ENCODE data around the gene ACTR3C.
"Not testable (repeated sequence)": the region's sequence is repeated elsewhere in the genome, so short reads cannot be mapped to it uniquely, and the experiment has no call there.

Gene ACTR3C

DNA sequence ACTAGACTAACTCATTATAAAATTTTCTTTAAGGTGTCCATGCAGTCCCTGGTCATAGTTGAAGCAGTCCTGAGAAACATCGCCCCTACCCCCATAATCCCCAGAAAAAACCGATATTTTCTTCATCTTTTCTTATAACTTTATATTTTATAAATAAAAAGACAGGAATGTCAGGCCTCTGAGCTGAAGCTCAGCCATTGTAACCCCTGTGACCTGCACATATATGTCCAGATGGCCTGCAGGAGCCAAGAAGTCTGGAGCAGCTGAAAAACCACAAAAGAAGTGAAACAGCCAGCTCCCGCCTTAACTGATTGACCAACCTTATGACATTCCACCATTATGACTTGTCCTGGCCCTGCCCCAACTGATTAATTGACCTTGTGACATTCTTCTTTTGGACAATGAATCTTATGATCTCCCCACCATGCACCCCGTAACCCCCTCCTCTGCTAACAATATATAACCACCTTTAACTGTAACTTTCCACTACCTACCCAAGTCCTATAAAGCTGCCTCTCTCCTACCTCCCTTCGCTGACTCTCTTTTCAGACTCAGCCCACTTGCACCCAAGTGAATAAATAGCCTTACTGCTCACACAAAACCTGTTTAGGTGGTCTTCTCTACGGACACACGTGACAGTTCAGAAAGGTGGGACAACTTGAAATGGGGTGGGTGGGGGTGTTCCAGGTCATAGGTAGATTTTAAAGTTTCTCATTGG, 10.5 kb downstream of the ACTR3C start:
- not testable (repeated sequence) for DNase-seq

DNA sequence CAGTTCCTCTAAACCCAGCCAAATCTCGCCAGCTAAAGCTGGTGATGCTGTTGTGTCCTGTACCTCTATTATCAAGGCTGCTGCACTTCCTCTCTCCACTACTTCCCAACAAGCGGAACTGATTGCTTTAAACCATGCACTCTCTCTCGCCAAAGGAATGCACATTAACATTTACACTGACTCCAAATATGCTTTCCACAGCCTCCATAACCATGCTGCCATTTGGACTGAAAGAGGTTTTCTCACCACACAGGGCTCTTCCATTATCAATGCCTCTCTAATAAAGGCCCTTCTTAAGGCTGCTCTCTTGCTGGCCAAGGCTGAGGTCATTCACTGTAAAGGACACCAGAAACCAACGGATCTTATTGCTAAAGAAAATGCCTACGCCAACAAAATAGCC, 11.6 kb downstream of the ACTR3C start:
- no peak for DNase-seq

DNA sequence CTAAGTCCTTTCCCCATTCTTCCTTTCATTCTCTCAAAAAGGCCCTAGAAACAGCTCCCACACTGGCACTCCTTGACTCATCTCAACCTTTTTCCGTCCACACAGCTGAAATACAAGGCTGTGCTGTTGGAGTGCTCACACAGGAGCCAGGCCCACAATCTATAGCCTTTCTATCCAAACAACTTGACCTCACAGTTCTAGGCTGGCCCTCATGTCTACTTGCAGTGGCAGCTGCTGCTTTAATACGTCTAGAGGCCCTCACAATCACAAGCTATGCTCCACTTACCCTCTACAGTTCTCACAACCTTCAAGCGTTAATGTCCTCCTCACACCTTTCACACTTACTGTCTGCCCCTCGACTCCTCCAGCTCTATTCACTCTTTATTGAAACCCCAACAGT, 12.2 kb downstream of the ACTR3C start:
- DNase-seq: no peak

DNA sequence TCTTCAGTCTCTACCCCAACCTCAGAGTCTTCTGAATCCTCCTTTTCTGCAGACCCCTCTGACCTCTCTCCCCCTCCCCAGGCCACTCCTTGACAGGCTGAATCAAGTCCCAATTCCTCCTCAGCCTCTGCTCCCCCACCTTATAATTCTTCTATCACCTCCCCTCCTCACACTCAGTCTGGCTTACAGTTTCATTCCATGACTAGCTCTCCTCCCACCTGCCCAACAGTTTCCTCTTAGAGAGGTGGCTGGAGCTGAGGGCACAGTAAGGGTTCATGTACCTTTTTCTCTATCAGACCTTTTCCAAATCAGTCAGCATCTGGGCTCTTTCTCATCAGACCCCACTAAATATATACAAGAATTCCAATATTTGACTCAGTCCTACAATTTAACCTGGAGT, 14.8 kb downstream of the ACTR3C start:
- no peak for DNase-seq

DNA sequence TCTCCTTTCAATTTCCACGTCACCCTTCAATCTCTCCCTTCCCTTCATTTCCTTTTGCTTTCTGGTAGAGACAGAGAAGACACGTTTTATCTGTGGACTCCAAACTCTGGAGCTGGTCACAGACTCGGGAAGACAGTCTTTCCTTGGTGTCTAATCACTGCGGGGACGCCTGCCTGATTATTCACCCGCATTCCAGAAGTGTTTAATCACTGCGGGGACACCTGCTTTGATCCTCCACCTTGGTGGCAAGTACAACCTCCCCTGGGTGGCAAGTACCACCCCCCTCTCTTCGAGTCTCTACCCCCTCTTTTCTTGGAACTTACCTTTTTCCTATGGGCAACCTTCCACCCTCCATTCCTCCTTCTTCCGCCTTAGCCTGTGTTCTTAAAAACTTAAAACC, 15.4 kb downstream of the ACTR3C start:
- DNase-seq: no peak

DNA sequence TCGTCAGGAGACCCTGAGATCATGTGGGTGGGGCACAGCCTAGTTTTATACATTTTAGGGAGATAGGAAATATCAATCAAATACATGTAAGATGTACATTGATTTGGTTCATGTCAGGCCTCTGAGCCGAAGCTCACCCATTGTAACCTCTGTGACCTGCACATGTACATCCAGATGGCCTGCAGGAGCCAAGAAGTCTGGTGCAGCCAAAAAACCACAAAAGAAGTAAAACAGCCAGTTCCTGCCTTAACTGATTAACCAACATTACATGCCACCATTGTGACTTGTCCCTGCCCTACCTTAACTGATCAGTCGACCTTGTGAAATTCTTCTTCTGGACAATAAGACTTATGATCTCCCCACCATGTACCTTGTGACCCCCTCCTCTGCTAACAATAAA, 16.2 kb downstream of the ACTR3C start:
- DNase-seq: no peak

DNA sequence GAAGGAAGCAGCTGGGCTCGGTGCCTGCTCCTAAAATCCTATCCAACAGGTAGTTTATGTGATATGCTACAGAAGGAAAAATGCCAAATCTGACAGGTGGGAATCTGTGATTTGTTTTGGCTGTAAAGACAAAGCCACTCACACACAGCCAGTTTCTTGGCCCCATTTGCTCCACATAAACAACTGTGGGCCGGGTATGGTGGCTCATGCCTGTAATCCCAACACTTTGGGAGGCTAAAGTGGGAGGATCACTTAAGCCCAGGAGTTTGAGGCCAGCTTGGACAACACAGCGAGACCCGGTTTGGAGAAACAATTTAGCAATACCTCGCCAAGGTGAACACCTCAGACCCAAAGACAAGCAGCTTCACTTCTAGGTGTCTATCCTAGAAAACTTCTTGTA, 17.0 kb downstream of the ACTR3C start:
- not testable (repeated sequence) for DNase-seq

DNA sequence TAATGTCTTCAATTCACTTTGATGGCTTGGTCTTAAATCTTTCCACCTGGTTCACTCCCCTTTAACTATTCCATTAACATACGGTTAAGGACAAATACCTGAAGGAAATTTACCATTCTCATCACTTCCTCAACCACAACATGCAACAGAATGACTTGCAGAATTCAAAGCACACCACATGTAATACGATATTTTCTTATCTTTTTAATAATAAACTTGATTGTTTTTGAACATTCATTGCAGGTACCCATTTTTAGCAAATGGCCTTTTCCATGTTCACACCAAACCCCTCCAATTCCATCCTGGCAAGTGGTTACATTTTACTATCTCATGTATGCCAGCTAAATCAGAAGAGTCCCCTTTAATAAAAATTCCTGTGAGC, 17.5 kb downstream of the ACTR3C start:
- not testable (repeated sequence) for DNase-seq

DNA sequence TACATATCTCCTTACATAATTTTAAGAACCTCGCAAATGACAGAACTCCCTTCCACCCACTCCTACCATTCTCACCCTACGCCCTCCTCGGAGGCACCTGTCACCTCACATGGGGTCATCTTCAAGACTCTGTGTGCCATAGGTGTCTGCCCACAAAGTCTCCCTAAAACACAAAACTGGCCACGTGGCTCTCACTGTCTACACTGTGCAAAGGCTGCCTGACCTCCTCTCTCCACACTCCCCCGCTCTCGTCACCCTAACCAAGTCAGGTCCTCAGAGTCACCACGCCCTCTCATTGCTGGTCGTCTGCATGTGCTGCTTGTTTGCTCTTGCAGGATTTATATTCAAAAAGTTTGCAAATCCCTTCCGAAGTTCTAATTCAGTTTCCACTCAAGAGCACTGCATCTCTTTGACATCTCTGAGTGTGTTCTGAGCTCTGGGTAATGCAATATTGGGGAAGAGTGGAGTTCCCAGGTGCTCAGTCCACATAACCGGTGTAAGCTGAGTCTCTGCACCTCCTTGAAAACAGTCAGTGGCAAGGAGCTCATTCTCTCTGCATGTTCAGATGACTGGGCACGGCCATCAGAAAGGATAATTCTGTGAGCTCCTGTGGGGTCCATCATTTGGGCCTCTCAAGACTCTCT, 18.0 kb downstream of the ACTR3C start:
- DNase-seq: not testable (repeated sequence)

DNA sequence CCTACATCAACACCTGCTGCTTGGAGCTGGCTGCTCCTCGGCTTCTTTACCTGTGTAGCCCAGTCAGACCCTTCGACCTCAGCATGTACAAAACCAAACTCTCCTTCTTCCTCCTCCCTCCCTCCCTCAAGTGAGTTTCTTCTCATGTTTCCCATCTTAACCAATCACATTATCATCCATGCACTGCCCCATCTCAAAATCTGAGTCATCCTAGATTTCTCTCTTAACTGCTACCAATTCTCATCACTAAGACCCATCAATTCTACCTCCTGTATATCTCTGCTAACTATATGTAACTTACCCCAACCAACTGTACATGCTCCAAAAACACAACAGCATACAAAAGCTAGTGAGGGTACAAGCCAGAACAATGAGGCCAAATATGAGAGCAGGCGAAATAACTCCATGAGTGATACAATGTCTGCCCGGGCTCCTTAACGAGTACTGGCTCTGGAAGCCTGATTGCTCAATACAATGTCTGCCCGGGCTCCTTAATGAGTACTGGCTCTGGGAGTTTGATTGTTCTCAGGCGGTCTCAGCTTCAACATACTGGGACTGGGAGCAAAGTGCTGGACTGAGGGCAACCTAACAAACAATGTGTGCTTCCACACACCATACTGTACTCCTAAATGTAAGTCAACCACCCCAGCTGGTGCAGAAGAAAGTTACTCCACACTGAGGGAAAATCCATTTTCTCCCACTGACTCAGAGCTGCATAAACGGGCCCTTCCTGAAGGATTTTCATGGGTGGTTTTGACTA, 18.7 kb downstream of the ACTR3C start:
- DNase-seq: not testable (repeated sequence)

DNA sequence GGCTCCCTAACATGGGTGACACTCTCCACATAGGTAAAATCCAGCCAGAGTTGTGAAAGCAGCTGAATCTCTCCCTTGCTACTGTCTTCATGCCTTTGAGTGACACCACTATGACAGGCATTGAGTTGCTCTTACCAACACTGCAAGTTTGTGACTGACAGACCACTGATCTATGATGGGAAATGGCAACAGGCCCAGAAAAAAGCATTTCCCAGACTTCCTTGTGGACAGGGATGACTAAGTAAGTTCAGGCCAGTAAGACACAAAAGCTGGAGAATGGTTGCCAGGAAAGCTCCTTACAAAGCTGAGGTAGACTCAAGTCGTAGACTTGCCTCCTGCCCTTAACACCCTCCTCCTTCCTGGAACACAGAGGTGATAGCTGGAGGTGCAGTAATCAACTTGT, 20.4 kb downstream of the ACTR3C start:
- not testable (repeated sequence) for DNase-seq

DNA sequence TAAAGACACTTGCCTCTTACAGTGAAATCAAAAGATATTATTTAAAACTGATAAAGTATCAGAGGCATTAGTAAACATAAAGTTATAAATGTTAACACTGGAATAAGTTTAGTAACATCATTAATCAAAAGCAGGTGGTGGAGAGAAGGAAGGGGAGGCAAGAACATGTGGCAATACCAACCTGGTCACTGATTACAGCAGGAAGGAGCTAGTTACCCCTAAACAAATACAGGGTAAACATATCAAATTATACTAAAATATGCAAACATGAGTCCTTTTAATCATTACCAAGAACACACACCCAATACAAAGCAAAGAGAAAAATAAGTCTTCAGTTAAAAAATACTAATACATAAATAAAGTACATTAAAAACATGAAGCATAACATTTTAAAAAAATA, 25.4 kb downstream of the ACTR3C start:
- not testable (repeated sequence) for DNase-seq

DNA sequence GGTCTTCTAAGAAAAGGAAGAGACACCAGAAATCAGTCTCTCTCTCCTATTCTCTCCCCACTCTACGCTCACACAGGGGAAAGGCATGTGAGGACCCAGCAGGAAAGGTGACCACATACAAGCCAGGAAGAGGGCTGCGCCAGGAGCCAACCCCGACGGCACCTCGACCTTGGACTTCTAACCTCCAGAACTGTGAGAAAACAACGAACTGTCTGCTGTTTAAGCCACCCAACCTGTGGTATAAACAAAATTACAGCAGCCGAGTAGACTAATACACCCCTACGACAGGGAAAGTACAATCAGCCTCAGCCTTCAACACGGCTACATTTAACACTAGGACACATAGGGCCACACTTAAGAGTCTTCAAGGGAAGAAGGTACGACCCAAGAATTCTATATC, 26.5 kb downstream of the ACTR3C start:
- not testable (repeated sequence) for DNase-seq

DNA sequence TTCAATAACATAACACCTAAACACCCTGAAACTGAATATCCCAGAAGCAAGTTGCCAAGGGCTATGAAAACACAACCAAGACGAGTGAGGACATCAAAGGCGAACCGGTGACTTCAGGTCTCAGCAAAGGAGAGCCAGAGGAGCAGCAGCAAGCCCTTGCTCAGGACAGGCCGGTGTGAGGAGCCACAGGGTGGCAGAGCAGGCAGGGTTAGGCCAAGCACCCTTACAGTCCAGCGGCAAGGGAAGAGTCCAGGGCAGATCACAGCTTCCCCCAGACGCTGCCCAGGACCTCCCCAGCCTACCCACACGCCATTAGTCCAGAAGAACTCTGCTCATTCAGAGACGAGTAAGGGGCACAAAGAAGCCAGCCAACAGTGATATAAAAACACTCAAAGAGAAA, 27.7 kb downstream of the ACTR3C start:
- not testable (repeated sequence) for DNase-seq

DNA sequence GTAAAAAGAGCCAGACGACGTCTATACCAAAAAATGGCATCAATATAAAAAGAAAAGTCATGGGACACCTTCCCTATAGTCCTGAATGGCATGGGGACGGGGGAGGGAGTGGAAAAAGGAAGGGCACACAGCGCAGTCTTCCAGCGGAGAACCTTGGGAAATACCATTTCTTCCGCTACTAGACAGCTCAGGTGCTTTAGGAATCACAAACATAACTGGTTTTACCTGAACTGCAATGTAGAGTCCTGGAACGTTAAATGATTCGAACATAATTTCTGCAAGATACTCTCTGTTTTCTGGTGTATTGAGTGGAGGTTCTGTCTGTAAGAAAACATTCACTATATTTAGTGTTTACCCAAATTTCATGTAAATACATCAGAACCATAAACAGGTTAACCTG, 28.3 kb downstream of the ACTR3C start:
- DNase-seq: not testable (repeated sequence)

DNA sequence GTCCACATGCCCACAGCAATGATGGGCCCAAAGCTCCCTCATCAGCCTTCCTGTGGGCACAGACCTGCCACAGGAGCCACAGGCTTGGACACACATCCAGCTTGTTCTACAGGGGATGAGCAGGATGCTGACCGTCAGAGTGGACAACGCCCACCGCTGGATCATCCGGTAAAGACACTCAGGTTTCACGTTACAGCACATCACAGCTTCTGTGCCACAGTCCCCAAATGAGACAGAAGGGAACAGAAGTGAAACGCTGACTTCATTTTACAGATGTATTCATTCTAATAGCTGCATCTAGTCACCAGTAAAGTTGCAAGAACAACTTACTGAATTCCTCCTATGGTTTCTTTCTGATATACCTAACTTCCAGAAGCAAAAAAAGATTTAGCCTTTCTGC, 33.0 kb downstream of the ACTR3C start:
- not testable (repeated sequence) for DNase-seq

DNA sequence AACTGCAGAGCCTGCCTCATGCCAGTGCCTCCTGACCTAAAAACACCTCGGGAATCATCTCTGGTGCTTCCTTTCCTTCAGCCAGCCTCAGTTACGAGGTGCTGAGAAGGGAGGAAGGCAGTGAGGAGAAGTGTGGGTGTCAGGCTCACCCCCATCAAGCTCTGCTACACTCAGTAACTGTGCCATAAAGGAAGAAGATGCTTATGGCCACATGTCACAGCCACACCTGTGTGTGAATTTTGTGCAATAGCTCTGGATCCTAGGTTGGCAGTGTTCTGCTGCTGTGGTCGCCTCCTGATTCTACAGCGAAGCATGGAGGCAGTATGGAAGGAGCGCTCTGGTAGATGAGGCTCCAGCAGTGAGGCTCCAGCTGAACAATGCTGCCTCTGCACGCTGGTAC, 34.5 kb downstream of the ACTR3C start:
- DNase-seq: not testable (repeated sequence)

DNA sequence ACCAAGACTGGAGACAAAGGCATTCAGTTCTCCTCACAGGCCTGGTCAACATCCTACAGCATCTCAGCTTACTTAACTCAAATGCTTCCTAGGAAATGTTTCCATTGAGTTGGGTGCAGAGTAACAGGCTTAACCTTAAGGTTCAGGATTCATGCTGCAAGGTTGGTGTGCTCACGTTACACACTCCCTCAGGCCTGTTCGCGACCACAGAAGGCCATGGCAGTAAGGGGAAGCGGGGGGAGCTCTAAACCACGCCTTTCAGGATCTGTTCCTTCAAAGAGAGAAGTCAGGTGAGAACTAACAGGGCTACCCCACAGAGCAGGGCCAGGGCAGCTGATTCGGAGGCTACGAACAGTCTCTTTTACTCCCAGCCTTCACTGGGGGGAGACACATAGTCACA, 35.5 kb downstream of the ACTR3C start:
- DNase-seq: not testable (repeated sequence)

DNA sequence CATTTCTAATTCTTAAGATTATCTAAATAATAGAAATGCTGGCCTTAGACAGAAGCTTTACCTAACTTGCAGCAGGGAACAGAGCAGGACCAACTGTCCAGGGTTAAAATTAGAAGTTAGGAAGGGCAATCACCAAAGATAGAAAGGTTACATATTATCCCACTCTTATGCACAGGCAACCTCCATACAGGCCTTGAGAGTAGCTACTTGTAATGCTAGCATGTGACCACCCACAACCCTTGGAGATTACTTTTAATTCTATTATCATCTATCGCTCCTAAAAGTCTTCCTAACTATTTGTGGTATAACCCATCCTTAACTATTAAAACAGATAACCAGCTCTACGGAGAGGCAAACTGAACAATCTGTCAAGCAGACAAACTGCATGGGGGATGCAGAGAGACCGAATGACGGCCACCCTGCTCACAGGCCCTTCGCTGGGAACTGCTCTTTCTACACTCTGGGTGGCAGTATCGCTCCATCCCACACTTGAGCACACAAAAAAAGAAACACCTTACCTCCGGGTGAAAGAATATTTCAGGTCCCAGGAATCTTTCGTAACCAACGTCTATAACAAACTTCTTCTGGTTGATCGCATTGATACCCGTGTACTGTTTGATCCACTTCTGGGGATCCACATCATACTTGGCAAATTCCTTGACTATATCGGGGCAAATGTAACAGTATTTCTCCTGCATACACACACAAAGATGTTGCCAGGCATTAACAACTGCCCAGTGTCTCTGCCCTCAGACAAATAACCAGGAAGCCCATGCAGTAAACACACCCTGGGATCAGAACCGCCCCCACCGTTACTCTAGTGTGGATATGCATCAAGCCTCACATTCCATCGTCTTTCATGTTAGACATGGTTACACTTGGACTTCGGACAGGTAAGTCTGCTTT, 37.2 kb downstream of the ACTR3C start:
- peak; percentile 35 for DNase-seq

DNA sequence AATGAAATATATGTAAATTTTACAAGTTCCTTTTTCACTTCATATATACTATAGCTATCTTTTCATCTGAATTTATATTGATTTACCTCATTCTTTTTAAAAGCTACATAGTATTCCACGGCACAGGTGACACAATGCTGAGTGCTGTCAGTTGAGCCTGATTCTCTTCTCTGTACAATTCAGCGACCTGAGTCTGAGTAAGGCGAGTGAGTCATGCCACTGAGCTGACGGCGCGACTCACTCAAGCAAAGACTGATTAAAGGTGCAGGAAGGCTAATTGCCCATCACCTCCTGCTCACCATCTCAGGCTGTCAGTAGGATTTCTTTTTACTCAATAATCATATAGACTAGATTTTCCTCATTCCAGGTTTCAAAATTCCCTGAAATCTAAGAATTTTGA, 39.7 kb downstream of the ACTR3C start:
- not testable (repeated sequence) for DNase-seq

DNA sequence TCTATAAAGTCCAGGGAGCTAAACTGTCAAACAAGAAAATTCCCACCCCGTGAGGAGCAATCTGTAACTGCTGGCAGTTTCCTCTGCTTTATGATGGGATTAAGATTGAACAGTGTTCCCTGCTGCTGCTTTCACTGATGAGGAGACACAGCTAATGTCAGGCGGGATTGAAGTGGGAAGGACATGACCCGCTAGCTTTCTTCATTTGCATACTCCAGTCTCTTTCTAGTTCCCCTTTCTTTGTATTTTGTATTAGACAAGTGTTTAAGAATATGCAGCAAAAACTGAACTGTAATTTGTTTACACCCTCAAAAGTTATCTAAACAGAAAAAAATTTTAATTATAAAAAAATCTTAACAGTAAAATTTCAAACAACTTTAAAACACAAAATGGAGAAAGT, 40.2 kb downstream of the ACTR3C start:
- not testable (repeated sequence) for DNase-seq

DNA sequence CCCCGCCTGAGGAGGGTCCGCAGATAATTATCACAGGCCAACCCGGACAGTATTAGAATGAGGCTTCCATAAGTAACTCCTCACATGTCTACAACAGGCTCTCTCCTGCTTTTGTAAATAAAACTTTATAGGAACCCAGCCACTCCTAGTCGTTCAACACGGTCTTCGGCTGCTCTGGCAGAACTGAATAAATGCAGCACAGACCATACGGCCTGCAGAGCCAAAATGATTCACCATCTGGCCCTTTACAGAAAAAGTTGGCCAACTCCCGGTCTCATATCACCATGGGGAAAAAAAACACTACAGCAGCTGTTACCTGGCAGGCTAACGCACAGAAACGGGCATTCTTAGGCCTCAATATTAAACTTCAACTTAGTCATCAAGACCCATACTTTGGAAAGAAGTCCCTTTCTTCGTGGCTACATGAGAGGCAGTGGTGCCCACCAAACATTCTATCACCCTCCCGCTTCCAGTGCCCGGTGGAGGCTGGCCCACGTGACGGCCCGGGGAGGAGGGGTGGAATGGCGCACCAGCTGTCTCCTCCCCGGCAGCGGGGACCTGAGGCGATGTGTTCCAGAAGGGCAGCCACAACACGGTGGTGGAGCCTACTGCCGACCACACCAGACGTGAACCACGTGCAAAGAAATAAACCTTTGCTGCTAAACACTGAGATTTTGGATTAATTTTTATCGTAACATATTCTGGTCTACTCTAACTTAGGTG, 41.5 kb downstream of the ACTR3C start:
- DNase-seq: not testable (repeated sequence)
